HG03571 (cell line): Measurements from ENCODE around the gene S100A3.
"Not testable (repeated sequence)": the region's sequence is repeated elsewhere in the genome, so short reads cannot be mapped to it uniquely, and the experiment has no call there.

Experiments used
- ATAC-seq: cut with Tn5 transposase; IDR thresholded peaks from one replicate; pipeline ENCODE4 v1.9.1; 2021; ENCODE audit not compliant: unreplicated experiment

Gene S100A3

GRCh38 chr1:153570874-153571273 is 21.8 kb upstream of the S100A3 start:
- ATAC-seq: no peak

GRCh38 chr1:153569465-153569864 is 20.4 kb upstream of the S100A3 start:
- ATAC-seq: no peak

DNA sequence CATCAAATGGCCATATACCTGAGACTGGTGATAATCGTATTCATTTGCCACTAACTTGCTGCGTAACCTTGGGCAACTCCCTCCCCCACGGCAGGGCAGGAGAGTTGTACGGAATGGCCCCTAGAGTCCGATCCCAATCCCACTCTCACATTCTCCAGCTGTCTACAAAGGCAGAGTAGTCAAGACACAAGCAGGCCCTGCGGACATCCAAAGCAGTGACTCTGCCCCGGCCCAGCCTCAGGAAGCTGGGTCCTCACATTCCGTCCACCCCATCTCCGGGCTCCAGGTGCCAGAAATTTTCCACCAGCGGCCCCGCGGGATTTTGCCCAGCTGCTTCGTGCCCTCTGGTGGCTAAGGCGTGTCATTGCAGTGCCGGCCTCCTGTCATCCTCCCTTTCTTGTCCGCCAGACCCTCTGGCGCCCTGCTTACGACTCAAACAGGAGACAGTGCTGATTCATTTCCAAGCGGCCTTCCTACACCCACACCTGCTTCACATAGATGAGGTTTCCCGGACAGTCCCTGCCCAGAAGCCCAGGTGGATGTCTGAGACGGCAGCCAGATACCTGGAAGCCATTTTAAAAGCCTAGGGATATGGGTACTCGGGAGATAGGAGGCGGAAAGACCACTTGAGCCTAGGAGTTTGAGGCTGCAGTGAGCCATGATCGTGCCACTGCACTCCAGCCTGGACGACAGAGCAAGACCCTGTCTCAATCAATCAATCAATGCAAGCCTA is 19.5 kb upstream of the S100A3 start:
- no peak for ATAC-seq

- ATAC-seq: no peak
Measured at GRCh38 chr1:153567621-153568366, 18.7 kb upstream of the S100A3 start.

DNA sequence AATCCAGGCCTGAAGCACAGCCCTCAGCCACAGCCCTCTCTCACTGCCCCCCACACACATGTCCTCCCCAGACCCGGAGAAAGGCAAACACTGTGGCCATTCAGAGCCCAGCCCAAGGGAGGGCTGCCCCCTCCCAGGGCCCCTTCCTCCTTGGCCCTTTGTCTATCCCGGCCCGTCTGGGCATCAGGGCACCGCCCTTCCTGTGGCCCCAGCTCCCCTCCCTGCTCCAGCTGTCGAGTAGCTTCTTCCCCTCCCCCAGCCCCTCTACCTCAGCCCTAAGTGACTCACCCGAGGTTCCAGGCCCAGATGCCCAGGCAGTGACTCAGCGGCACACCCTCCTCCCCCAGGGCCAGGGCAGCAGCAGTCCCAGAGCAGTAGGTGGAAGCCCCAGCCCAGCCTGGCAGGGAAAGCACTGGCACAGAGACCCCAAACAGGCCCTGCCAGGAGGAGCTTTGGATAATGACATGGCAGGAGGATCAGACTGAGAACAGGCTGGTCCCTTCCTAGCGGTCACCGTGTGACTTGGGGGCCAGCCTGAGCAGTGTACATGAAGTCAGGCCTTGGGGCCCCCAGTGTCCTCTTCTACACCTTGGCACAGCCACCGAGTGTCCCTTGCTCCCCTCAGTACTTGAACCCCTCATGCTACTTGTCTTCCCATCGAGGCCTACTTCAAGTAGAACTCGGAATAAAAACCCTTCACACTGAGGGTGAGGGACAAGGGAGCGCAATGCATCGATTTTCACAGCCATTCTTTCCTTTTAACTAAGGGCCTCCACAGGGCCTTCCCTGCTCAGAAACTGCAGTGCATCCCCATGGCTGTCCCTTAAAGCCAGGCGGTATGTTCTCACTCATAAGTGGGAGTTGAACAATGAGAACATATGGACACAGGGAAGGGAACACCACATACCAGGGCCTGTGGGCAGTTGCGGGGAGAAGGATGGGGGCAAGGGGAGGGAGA is 17.6 kb upstream of the S100A3 start:
- no peak for ATAC-seq

DNA sequence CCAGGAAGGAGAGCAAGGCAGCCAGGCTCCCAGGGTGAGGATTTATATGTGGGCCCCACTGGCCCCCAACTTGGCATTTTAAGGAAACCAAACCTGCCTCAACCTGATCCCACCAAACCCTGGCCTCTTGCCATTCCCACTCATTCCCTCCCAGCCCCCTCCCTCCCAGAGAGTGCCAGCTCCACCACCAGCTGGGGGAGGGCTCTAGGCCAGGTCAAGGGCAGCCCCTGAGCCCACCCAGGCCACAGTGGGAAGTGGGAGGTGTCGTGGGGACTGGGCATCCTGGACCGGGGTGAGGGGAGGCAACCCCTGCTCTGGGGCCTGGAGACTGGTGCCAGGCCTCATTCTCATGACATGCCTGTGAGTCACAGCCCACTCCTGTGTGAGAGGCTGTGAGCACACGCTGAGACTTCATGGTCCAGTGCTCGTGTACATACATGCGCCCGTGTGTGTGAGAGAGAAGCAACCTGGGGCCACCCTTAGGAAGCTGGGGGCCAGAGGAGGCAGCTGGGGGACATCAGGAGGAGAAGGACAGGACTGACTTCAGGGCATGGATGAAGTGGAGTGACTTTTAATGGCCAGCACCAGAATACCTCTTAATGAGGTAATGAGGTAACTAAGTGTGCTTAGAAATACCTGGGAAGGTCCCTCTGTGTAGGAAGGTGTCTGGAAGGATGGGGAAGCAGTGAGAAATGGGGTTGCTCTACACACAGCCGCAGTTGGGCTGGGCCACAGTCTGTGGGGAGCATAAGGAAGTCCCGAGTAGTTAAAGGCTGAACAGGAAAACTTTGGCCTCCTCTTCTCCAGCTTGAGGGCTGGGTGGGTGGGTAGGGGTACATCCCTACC is 16.7 kb upstream of the S100A3 start, which contains the start of gene S100A2:
Gene S100A2 (minus strand): TSS at position 316 of the 846 bp plus-strand sequence. CDS start 1,967 bp downstream, outside the sequence.
- ATAC-seq: no peak

- ATAC-seq: no peak
Measured at GRCh38 chr1:153563991-153564390, 14.9 kb upstream of the S100A3 start.

GRCh38 chr1:153563483-153563901 is 14.4 kb upstream of the S100A3 start:
- no peak for ATAC-seq

GRCh38 chr1:153562021-153562420 is 13.0 kb upstream of the S100A3 start:
- not testable (repeated sequence) for ATAC-seq

DNA sequence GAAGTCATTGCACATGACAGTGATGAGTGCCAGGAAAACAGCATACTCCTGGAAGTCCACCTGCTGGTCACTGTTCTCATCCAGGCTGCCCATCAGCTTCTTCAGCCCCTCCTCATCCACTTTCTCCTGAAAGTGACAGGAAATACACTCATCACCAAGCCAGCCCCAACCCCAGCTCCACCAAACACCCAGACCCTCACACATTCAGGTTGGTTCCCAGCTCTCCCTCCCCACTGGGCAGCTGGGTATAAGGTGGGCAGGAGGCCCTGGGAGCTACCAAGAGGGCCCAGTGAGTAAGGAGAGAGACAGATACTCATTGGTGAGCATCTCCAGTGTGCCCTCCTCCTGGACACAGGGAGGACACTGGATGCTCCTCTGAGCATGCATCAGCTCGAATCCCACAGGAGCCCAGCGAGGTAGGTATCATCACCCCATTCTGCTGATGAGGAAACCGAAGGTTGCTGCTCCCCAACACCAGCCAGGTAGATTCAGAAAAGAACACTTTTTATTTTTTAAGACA is 12.5 kb upstream of the S100A3 start:
- ATAC-seq: no peak

GRCh38 chr1:153560771-153561465 is 11.9 kb upstream of the S100A3 start:
- ATAC-seq: no peak

DNA sequence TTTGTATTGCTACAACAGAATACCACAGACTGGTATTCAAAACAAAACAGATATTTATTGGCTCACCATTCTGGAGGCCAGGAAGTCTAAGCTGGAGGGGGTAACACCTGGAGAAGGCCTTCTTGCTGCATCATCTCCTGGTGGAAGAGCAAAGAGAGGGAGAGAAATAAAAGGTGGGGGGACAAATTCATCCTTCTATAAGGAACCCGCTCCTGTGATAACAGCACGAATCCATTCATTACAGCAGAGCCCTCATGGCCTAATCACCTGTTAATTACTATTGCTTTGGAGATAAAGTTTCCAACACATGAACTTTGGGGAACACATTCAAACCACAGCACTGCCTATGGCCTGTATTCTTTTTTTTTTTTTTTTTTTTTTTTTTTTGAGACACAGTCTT is 11.2 kb upstream of the S100A3 start:
- ATAC-seq: no peak

GRCh38 chr1:153557877-153558276 is 8.8 kb upstream of the S100A3 start:
- ATAC-seq: no peak

DNA sequence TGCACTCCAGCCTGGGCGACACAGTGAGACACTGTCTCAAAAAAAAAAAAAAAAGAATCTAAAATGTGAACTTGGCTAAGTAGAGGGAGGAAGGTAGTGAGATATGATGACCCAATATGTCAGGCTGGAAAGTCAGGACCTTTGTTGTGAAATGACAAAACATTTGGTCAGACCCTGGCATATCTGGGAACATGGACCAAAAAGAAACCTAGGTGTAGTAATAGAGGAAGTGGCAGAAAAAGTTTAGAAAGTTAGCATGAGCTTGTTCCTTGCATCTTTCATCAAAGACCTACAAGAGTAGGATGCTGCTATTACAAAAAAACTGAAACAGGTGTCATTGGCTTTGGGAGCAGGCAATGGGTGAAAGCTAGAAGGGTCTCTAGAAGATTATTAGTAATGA is 7.3 kb upstream of the S100A3 start:
- ATAC-seq: no peak

DNA sequence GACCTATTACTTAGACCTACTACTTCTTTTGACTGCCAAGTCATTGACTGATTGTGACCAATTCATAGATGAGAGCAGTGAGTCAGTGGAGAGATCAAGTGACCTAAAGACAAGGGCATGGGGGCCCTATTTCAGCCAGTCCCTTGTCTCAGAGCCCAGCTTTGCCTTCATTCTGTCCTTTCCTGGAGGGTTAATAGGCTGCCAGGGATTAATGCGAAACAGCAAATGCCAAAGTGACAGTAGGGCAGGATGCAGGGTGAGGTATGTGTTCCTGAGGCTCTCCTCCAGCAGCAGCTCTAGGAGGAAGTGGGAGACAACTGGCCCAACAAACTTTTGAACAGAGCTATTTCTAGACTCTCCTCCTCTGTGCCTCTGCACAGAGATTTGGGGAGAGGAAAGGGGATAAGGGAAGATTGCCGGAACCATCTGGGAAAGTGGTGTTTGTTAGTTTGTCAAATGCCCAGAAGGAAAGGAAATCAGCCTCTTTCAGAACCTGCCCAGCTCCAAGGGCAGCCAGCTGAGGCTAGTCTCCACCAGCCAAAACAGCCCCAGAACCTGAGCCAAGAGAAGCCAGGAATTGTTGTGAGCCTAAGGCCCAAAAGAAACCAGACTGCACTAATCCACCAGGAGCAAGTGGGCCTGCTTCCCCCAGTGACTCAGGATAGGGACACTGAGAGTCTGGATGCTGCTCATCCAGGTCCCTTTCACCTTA is 4.9 kb upstream of the S100A3 start:
- no peak for ATAC-seq

DNA sequence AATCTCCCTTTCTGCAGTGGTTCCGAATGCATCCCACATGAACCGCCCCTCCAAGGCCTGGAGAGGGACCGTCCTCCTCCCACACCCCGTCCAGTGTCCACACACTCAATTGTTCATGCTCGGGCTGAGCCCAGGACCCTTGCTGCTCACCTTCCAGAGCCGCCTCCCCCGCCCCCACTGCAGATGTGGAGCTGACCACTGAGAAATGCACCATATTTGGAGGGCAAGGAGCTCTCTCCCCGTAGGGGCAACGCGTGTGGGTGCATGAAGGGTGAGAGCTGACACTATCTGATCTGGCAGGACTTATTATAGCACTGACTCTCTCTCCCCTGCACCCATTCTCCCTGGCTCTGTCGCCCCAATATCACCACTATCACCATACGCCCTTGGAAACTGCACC is 4.0 kb upstream of the S100A3 start:
- no peak for ATAC-seq

- ATAC-seq: no peak
Measured at GRCh38 chr1:153552335-153552734, 3.3 kb upstream of the S100A3 start.

DNA sequence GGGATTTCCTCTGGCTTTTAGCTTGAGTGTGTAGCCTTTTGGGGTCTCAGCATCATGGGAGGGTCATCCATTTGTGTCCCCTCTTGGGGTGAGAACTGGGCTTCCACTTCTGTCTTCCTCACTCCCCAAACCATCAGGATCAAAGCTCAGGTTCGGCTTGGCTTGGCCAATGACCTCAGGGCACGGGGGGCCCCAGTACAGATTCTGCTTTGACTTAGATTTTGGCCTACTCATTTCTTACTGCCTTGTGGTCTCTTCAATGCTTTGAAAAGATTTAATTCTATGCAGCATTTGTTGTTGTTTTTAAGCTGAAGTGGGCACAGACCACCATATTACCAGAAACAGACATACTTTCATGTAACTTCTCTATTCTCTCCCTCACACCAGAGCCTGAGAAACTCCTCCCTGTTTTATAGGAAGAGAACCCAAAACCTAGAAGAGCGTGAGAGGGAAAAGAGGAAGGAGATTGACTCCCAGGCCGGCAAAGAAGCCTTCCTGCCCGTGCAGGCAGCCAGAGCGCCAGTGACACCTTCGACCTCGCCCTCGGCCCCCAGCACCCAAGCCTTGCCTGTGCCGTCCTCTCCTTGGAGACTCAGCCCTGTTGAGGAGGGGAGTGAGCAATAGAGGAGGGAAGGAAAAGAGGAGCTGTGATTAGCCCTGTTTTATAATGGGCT is 1.9 kb upstream of the S100A3 start:
- ATAC-seq: no peak
